WTC11 (cell line): Measurements from ENCODE around the gene PDLIM4.

Source experiments
- CBFB ChIP-seq: sonication (generic); formaldehyde crosslinking; IDR thresholded peaks from 2 replicates; pipeline ENCODE4 v1.8.1; 2022; ENCODE audit warnings: mild to moderate bottlenecking, low read depth, missing genetic modification reagents
- CREM ChIP-seq: sonication (generic); formaldehyde crosslinking; IDR thresholded peaks from 2 replicates; pipeline ENCODE4 v1.8.1; 2022; ENCODE audit warnings: mild to moderate bottlenecking, missing genetic modification reagents, moderate library complexity
- CTCF ChIP-seq: fragments of 200-600 bp; IDR thresholded peaks from 2 replicates; pipeline ENCODE4 v1.8.0; 2022; ENCODE audit warnings: antibody characterized with exemption
- E2F4 ChIP-seq: sonication (generic); formaldehyde crosslinking; IDR thresholded peaks from 2 replicates; pipeline ENCODE4 v1.8.1; 2022; ENCODE audit warnings: low read depth, mild to moderate bottlenecking, moderate library complexity, missing genetic modification reagents, borderline replicate concordance
- KAT7 ChIP-seq: sonication (generic); formaldehyde crosslinking; IDR thresholded peaks from 2 replicates; pipeline ENCODE4 v1.8.1; 2023; ENCODE audit warnings: missing genetic modification reagents, mild to moderate bottlenecking, borderline replicate concordance
- MAX ChIP-seq: sonication (generic); formaldehyde crosslinking; IDR thresholded peaks from 2 replicates; pipeline ENCODE4 v1.8.0; 2022; ENCODE audit warnings: mild to moderate bottlenecking, missing genetic modification reagents
- MYBL2 ChIP-seq: sonication (generic); formaldehyde crosslinking; IDR thresholded peaks from 2 replicates; pipeline ENCODE4 v1.8.1; 2023; ENCODE audit warnings: mild to moderate bottlenecking, moderate library complexity, missing genetic modification reagents
- NFYB ChIP-seq: sonication (generic); formaldehyde crosslinking; conservative IDR thresholded peaks from 2 replicates; pipeline ENCODE4 v1.8.0; 2022; ENCODE audit warnings: low read depth, missing genetic modification reagents
- NR3C1 ChIP-seq: sonication (generic); formaldehyde crosslinking; conservative IDR thresholded peaks from 2 replicates; pipeline ENCODE4 v1.8.1; 2023; ENCODE audit warnings: low read depth, mild to moderate bottlenecking, missing genetic modification reagents
- OVOL2 ChIP-seq: fragments of 250-450 bp; sonication (Bioruptor Pico); IDR thresholded peaks from 2 replicates; pipeline ENCODE4 v1.9.0; 2021; ENCODE audit warnings: mild to moderate bottlenecking, borderline replicate concordance
- PREB ChIP-seq: sonication (generic); formaldehyde crosslinking; IDR thresholded peaks from 2 replicates; pipeline ENCODE4 v1.8.1; 2022; ENCODE audit warnings: mild to moderate bottlenecking, missing genetic modification reagents, moderate library complexity, borderline replicate concordance
- SP1 ChIP-seq: sonication (generic); formaldehyde crosslinking; conservative IDR thresholded peaks from 2 replicates; pipeline ENCODE4 v1.8.1; 2022; ENCODE audit warnings: missing genetic modification reagents
- USF2 ChIP-seq: sonication (generic); formaldehyde crosslinking; IDR thresholded peaks from 2 replicates; pipeline ENCODE4 v1.8.1; 2023; ENCODE audit warnings: mild to moderate bottlenecking, missing genetic modification reagents, moderate library complexity
- ZNF263 ChIP-seq: sonication (generic); formaldehyde crosslinking; IDR thresholded peaks from 2 replicates; pipeline ENCODE4 v1.8.1; 2022; ENCODE audit warnings: low read depth, mild to moderate bottlenecking, moderate library complexity, missing genetic modification reagents

- TF ChIP-seq CTCF (no peak), CREM (no peak), MYBL2 (CRISPR knock-in tag) (no peak), PREB (CRISPR knock-in tag) (no peak), NR3C1 (CRISPR knock-in tag) (no peak), NFYB (CRISPR knock-in tag) (no peak), OVOL2 (CRISPR knock-in tag) (no peak), ZNF263 (CRISPR knock-in tag) (no peak), KAT7 (CRISPR knock-in tag) (no peak), USF2 (no peak), MAX (CRISPR knock-in tag) (no peak), CBFB (CRISPR knock-in tag) (no peak), E2F4 (CRISPR knock-in tag) (no peak), SP1 (no peak)
Measured at GRCh38 chr5:132274050-132274792, 16.7 kb downstream of the PDLIM4 start.
